ENCODE data around the gene DDX6. TPM values are rescaled to one million over a fixed set of nuclear protein-coding genes. Genes with fewer than 3 reads are reported as not detected.

DDX6 gene
- total and polyA plus RNA-seq, 9 of the 15 experiments (the other 6 are each of a cell fraction or from before 2014, with no cell fraction given), result 10.0 to 102 (median 58.2) TPM

- TF ChIP-seq REST (IDR thresholded peaks at IDR 0.05; ENCODE audit: borderline replicate concordance) (0 out of 2 replicates have a peak, but pooled peaks have one; percentile 12), REST (CRISPR knock-in tag; IDR thresholded peaks at IDR 0.05; ENCODE audit: low read depth) (peak; percentile 48), ZNF609 (CRISPR knock-in tag; IDR thresholded peaks at IDR 0.05; ENCODE audit: borderline replicate concordance) (no peak), HOXB6 (CRISPR knock-in tag; IDR thresholded peaks at IDR 0.05; ENCODE audit: borderline replicate concordance) (no peak), ZBED1 (IDR thresholded peaks at IDR 0.05) (no peak), SMARCA5 (IDR thresholded peaks at IDR 0.05) (peak; percentile 50; the same call in 1 of the 2 replicates), PHF21A (IDR thresholded peaks at IDR 0.05; ENCODE audit: borderline replicate concordance, low read depth) (0 out of 2 replicates have a peak, but pooled peaks have one; percentile 18), WHSC1 (IDR thresholded peaks at IDR 0.05; ENCODE audit: low read length) (no peak), ZNF280B (CRISPR knock-in tag; IDR thresholded peaks at IDR 0.05) (no peak), ARID3A (IDR thresholded peaks at IDR 0.05; ENCODE audit: borderline replicate concordance, low read depth, low read length) (no peak)
These were observed at the start of gene DDX6 (continued) for GRCh38 chr11:118791111-118791960.

Data from K562 (cell line).